H54 (cell line): ENCODE data around the gene PDE4B.

Experiments used
- DNase-seq: peaks from one replicate; pipeline ENCODE4 v3.0.0; 2011; ENCODE audit warnings: low spot score, mixed read lengths; ENCODE audit not compliant: insufficient read length
- FAIRE-seq: peaks from 3 replicates; lab custom pipeline; 2011; peaks lifted over from hg19 to GRCh38; lab: Jason Lieb, UNC
- POLR2A ChIP-seq: IDR thresholded peaks from 2 replicates; pipeline ENCODE4 v1.6.1; 2011; ENCODE audit warnings: low read depth, mild to moderate bottlenecking, low read length

Gene PDE4B

GRCh38 chr1:66331658-66332547, 539.2 kb downstream of the PDE4B start:
- DNase-seq: peak; percentile 59
- no peak; the same call in 1 of the 2 replicates for TF ChIP-seq POLR2A
- FAIRE-seq: peak; percentile 91

GRCh38 chr1:66332548-66332901, 539.8 kb downstream of the PDE4B start:
- no peak for TF ChIP-seq POLR2A
- no peak for FAIRE-seq
- DNase-seq: no peak

- no peak for DNase-seq
- FAIRE-seq: peak; percentile 48
- TF ChIP-seq POLR2A: no peak
Measured at GRCh38 chr1:66333466-66334199, 540.9 kb downstream of the PDE4B start.

- DNase-seq: no peak
- no peak for TF ChIP-seq POLR2A
- no peak for FAIRE-seq
Measured at GRCh38 chr1:66334318-66334717, 541.6 kb downstream of the PDE4B start.

GRCh38 chr1:66335125-66335524, 542.4 kb downstream of the PDE4B start:
- DNase-seq (no peak), FAIRE-seq (peak; percentile 6)
- TF ChIP-seq POLR2A: no peak

- no peak for TF ChIP-seq POLR2A
- DNase-seq: no peak
- no peak for FAIRE-seq
Measured at GRCh38 chr1:66335859-66336640, 543.4 kb downstream of the PDE4B start.

- DNase-seq (no peak), FAIRE-seq (no peak)
- no peak for TF ChIP-seq POLR2A
Measured at GRCh38 chr1:66336641-66336990, 543.9 kb downstream of the PDE4B start.

GRCh38 chr1:66337249-66337648, 544.6 kb downstream of the PDE4B start:
- FAIRE-seq: no peak
- no peak for DNase-seq
- TF ChIP-seq POLR2A: no peak

- TF ChIP-seq POLR2A: no peak
- FAIRE-seq: no peak
- DNase-seq: no peak
Measured at GRCh38 chr1:66339944-66340343, 547.2 kb downstream of the PDE4B start.

- TF ChIP-seq POLR2A: no peak
- no peak for FAIRE-seq
- DNase-seq: no peak
Measured at GRCh38 chr1:66341446-66342089, 548.9 kb downstream of the PDE4B start.

- no peak for DNase-seq
- FAIRE-seq: no peak
Measured at GRCh38 chr1:66342707-66343106, 550.0 kb downstream of the PDE4B start.

GRCh38 chr1:66343569-66344325, 551.1 kb downstream of the PDE4B start:
- no peak for TF ChIP-seq POLR2A
- FAIRE-seq: no peak

More at GRCh38 chr1:66342707-66343106, 550.0 kb downstream of the PDE4B start:
- no peak for TF ChIP-seq POLR2A

More at GRCh38 chr1:66343569-66344325, 551.1 kb downstream of the PDE4B start:
- no peak for DNase-seq
